Mucosa of descending colon (tissue), 3 donors: ENCODE data around the gene ANKRD11. TPM values are rescaled to one million over a fixed set of nuclear protein-coding genes. Genes with fewer than 3 reads are reported as not detected.
A peak's percentile ranks its signal among the peaks of the same experiment; 100 is the strongest.

Experiments
- ATAC-seq: fragments of 200-7000 bp; cut with Tn5 transposase; one replicate; pipeline ENCODE4 v1.9.1; 2020; ENCODE audit warnings: mild to moderate bottlenecking, moderate library complexity
- DNase-seq, 3 donors: peaks; one replicate each; pipeline ENCODE4 v3.0.0-alpha.2; 2020
- H3K36me3 ChIP-seq: fragments of 200-600 bp; one replicate; pipeline ENCODE4 v1.8.0; 2021; ENCODE audit warnings: low read depth, mild to moderate bottlenecking
- H3K4me1 ChIP-seq: fragments of 200-600 bp; one replicate; pipeline ENCODE4 v1.8.0; 2021; ENCODE audit warnings: low read depth, mild to moderate bottlenecking
- H3K4me3 ChIP-seq: fragments of 200-600 bp; one replicate; pipeline ENCODE4 v1.8.0; 2021; ENCODE audit warnings: mild to moderate bottlenecking
- H3K9me3 ChIP-seq: fragments of 200-600 bp; one replicate; pipeline ENCODE4 v1.8.0; 2021; ENCODE audit warnings: mild to moderate bottlenecking
- intact Hi-C, 2 donors: fragments of 100-400 bp; cut with DNase I in 1 of 2; cut with micrococcal nuclease in 1 of 2; formaldehyde crosslinking; loops; one replicate each; pipeline versions ENCODE4 v1.11.0 to v1.11.1; 2022; cut with DNase I, micrococcal nuclease
- total RNA-seq, 3 donors: library from RNA; stranded (reverse); fragmentation: NEBNext Ultra II Directional in 2 of 3; extraction: Animal tissue kit (Norgen Biotek cat#: 25700) in 2 of 3; gene quantifications; one replicate each; pipeline versions ENCODE4 v1.2.1 to v1.2.4, GENCODE V29; 2021 to 2023
- TF ChIP-seq, protein P1 (sequence below): fragments of 200-600 bp; IDR thresholded peaks from one replicate; pipeline ENCODE4 v1.8.0; 2022; ENCODE audit warnings: antibody characterized with exemption, mild to moderate bottlenecking
- donor health status: DM: no; HTN: no; CAD: no; lungs with moderate emphysema.
- donor health status: DM: no; HTN: no; CAD: no.
- donor health status: DM: no; HTN: yes; CAD: no.

ANKRD11 gene
- total RNA-seq, 3 donors from 2014 or later: 125 to 127 (median 127) TPM

DNA sequence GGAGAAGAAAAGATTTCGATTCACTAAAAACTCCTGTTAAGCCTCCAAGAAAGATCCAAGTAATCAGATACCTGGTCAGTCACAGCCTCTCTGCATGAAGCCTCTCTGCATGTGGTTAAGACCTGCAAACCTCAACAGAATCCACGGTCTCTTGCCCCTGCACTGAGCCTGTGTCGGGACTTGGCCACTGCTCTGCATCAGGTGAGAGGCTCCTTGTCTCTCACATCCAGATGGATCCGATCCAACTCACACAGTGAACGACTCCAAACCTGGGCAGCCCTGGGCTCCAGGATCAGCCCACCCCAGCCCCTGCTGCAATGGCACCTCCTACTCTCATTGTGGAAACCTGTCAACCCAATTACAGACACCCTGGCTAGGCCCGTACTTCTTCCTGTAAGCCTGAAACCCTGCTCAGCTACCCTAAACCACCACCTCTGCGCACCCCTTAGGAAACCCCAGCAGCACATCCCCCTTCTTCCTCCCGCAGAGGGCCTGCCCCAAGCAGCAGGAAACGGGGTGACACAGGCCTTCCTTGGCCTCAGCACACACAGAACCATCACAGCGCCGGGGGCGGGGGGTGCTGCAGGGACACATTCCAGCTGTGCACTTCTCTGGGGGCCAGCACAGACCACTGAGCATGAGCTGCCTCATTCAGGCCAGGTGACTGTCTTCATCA lies 129.5 kb downstream of the ANKRD11 start:
- Histone ChIP-seq H3K4me3 (no peak overlapping the region), H3K36me3 (no peaks in the 10 kb centered on the region), H3K4me1 (peaks cover 47% of the 10 kb centered on the region), H3K9me3 (no peaks in the 10 kb centered on the region)
- DNase-seq: peak; percentile 36 to 80 (median 58)
- TF ChIP-seq, protein P1, sequence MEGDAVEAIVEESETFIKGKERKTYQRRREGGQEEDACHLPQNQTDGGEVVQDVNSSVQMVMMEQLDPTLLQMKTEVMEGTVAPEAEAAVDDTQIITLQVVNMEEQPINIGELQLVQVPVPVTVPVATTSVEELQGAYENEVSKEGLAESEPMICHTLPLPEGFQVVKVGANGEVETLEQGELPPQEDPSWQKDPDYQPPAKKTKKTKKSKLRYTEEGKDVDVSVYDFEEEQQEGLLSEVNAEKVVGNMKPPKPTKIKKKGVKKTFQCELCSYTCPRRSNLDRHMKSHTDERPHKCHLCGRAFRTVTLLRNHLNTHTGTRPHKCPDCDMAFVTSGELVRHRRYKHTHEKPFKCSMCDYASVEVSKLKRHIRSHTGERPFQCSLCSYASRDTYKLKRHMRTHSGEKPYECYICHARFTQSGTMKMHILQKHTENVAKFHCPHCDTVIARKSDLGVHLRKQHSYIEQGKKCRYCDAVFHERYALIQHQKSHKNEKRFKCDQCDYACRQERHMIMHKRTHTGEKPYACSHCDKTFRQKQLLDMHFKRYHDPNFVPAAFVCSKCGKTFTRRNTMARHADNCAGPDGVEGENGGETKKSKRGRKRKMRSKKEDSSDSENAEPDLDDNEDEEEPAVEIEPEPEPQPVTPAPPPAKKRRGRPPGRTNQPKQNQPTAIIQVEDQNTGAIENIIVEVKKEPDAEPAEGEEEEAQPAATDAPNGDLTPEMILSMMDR: no peak
- ATAC-seq: peak; percentile 61
- intact Hi-C loops: no loop called here

DNA sequence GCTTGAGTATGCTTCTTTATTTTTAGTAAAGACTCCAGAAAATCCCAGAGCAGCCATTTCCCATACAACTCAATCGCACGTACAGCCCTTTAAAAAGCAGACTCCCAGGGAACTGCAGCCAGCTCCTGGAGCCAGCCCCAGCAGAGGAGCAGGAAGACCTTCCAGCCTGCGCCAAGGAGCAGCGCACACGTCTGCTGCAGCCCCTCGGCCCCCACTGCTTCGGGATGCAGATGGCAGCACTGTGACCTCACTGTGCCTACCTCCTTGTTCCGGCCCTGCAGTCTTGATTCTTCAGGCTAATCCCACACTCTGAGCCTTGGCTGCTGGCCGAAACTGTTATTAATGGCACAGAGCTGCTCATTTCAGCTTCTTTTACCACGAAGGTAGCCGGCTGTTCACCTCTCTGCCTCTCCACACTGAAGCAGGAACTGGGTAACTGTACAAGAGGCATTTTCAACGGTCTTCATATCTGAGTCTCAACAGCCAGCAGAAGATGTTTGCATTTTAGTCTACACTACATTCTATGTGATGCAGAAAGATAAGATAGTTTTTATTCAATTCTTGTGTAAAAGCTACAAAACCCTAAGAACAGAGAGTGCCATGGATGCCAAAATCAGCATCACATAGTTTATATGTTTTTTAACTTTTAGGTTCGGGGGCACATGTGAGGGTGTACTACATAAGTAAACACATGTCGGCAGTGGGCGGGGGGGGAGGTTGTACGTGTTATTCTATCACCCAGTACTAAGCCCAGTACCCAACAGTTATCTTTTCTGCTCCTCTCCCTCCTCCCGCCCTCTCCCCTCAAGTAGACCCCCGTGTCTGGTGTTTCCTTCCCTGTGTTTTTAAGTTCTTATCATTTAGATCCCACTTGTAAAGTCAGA lies 130.9 kb downstream of the ANKRD11 start:
- peaks cover 50% of the 10 kb centered on the region for H3K4me1 ChIP-seq
- peak in 1 of 3 donors; percentile 34 for DNase-seq

DNA sequence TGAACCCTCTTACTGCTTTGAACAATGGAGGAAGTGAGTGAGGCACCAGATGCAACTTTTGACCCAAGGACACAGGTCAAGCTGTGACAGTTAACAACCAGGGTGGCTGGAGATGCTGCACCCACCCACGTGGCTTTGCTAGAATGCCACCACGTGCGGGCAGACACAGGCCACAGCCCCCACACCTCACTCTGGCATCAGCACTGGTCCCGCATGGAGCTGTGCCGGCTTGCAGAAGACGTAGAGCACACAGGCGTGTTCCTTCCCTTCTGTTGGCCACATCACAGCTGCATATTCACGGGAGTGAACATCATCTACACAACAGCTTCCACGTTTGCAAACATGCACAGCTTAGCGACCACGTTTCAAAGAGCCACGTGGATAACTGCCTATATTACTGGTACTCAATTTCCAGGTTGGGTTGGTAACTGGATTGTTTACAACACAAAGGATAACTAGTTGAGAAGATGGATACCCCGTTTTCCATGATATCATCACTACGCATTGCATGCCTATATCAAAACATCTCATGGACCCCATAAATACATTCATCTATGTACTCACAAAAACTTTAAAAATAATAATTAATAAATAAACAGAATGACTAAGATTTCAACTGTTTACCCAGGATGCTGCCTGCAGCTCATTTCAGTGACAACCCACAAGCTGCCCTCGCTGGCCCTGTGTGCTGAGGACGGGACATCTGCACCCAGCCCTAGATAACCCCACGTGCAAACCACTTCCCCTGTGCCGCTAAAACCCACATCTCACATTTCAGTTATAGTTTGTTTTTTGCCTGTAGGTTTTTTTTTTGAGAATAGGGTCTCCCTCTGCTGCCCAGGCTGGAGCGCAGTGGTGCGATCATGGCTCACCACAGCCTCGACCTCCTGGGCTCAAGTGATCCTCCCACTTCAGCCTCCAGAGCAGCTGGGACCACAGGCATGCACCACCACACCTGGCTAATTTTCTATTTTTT lies 132.0 kb downstream of the ANKRD11 start:
- intact Hi-C loops: no loop called here
- Histone ChIP-seq H3K36me3 (no peaks in the 10 kb centered on the region), H3K4me1 (peaks cover 62% of the 10 kb centered on the region), H3K4me3 (no peak overlapping the region), H3K9me3 (no peaks in the 10 kb centered on the region)
- ATAC-seq: peak; percentile 10
- peak in 1 of 3 donors; percentile 72 for DNase-seq
- TF ChIP-seq, protein P1: no peak

More for the DNA sequence above, 130.9 kb downstream of the ANKRD11 start:
- TF ChIP-seq, protein P1: no peak
- ATAC-seq: no peak
- intact Hi-C loops: no loop called here
- Histone ChIP-seq H3K9me3 (no peaks in the 10 kb centered on the region), H3K4me3 (no peak overlapping the region), H3K36me3 (no peaks in the 10 kb centered on the region)

DNA sequence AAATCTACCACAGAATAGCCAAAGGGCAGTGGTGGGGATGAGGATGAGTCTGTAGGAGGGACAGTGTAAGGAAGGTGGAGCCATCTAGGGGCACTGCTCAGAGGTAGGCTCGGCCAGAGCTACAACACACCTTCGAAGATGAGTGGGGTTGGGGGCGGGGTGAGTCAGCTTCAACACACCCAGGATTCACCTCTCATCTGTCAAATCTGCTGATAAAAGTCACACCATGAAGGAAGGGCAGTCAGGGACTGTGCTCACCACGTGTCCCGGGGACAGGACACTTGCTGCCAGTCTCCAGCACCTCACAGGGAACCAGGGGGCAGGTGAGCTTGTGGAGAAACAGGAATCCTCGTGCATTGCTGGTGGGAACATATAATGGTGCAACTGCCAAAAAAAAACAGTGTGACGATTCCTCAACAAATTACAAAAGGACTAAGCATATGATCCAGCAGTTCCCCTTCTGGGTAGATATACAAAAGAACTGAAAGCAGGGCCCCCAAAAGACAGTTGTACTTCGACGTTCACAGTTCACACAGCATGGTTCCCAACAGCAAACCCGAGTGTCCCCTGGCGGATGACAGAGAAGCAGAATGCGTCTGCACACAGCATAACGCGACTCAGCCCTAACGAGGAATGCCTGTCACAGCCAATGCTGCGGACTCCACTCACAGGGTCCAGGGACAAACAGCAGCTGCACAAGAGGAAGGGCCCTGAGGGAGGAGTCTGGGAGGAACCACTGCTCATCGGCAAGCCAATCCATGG lies 133.1 kb downstream of the ANKRD11 start:
- intact Hi-C loops: no loop called here
- no peak overlapping the region for H3K4me3 ChIP-seq

More for the DNA sequence above, 133.1 kb downstream of the ANKRD11 start:
- TF ChIP-seq, protein P1: no peak
- no peak for ATAC-seq
- H3K4me1 ChIP-seq: peaks cover 69% of the 10 kb centered on the region
- no peaks in the 10 kb centered on the region for H3K36me3 ChIP-seq
- H3K9me3 ChIP-seq: no peaks in the 10 kb centered on the region
- DNase-seq: peak in 1 of 3 donors; percentile 46
